ENCODE results near the gene CHCHD6. TPM values are rescaled to one million over a fixed set of nuclear protein-coding genes. Genes with fewer than 3 reads are reported as not detected.

The CHCHD6 gene
- total and polyA plus RNA-seq, 2 experiments from 2014 or later = 15.8 to 21.4 TPM

GRCh38 chr3:126987129-126987528 lies 283.1 kb downstream of the CHCHD6 start:
- DNase-seq = no peak
- Histone ChIP-seq H3K9me3 (ENCODE audit: low read depth) (no peaks in the 10 kb centered on the region), H3K79me2 (ENCODE audit: insufficient read depth) (peaks cover 87% of the 10 kb centered on the region), H3K9me2 (ENCODE audit: insufficient read depth) (no peaks in the 10 kb centered on the region), H3F3A (ENCODE audit: insufficient read depth) (no peaks in the 10 kb centered on the region), H3K4me1 (ENCODE audit: insufficient read depth) (peaks cover 11% of the 10 kb centered on the region), H3K27me3 (replicated peaks; ENCODE audit: insufficient read depth) (no peaks in the 10 kb centered on the region), H3K27ac (no peak overlapping the region), H3K36me3 (ENCODE audit: low read depth) (no peaks in the 10 kb centered on the region; the same call in 1 of the 2 replicates), H3K4me3 (no peak overlapping the region), H3K9ac (no peak overlapping the region), H3K4me2 (ENCODE audit: unreplicated experiment) (no peak overlapping the region), H2AFZ (no peak overlapping the region), H4K20me1 (ENCODE audit: insufficient read depth) (peaks cover 4% of the 10 kb centered on the region; the same call in 1 of the 2 replicates)
- 44 to 48% methylated on average over 4 of the region's 4 CpGs for WGBS, 2 experiments (ENCODE audit: low coverage in 1 of 2, low lambda C conversion rate in 2 of 2, missing lambda C conversion rate in 2 of 2)
- in situ Hi-C loops (cut with MboI) = no loop called here
- TF ChIP-seq EZH2phosphoT487 (IDR thresholded peaks at IDR 0.05; ENCODE audit: insufficient read depth, low read depth) (no peak), EZH2 (IDR thresholded peaks at IDR 0.05; ENCODE audit: insufficient read depth, poor library complexity, severe bottlenecking) (no peak)

GRCh38 chr3:126987596-126987995 lies 283.6 kb downstream of the CHCHD6 start:
- H3K79me2 ChIP-seq (ENCODE audit: insufficient read depth) = peaks cover 91% of the 10 kb centered on the region

GRCh38 chr3:126988451-126989021 lies 284.5 kb downstream of the CHCHD6 start:
- peaks cover 4% of the 10 kb centered on the region; the same call in 1 of the 2 replicates for H4K20me1 ChIP-seq (ENCODE audit: insufficient read depth)
- no peaks in the 10 kb centered on the region for H3F3A ChIP-seq (ENCODE audit: insufficient read depth)
- no peaks in the 10 kb centered on the region for H3K27me3 ChIP-seq (replicated peaks; ENCODE audit: insufficient read depth)
- no peak overlapping the region for H3K4me2 ChIP-seq (ENCODE audit: unreplicated experiment)
- H2AFZ ChIP-seq = no peak overlapping the region
- no peak for DNase-seq
- no peak for TF ChIP-seq EZH2 (IDR thresholded peaks at IDR 0.05; ENCODE audit: insufficient read depth, poor library complexity, severe bottlenecking)
- TF ChIP-seq EZH2phosphoT487 (IDR thresholded peaks at IDR 0.05; ENCODE audit: insufficient read depth, low read depth) = no peak
- H3K4me3 ChIP-seq = no peak overlapping the region
- H3K36me3 ChIP-seq (ENCODE audit: low read depth) = no peaks in the 10 kb centered on the region; the same call in 1 of the 2 replicates
- H3K79me2 ChIP-seq (ENCODE audit: insufficient read depth) = peaks cover 100% of the 10 kb centered on the region
- 88 to 91% methylated on average over 26 of the region's 26 CpGs for WGBS, 2 experiments (ENCODE audit: low coverage in 1 of 2, low lambda C conversion rate in 2 of 2, missing lambda C conversion rate in 2 of 2)
- no peaks in the 10 kb centered on the region for H3K9me3 ChIP-seq (ENCODE audit: low read depth)
- H3K4me1 ChIP-seq (ENCODE audit: insufficient read depth) = peaks cover 11% of the 10 kb centered on the region
- H3K9me2 ChIP-seq (ENCODE audit: insufficient read depth) = no peaks in the 10 kb centered on the region
- H3K9ac ChIP-seq = no peak overlapping the region
- H3K27ac ChIP-seq = no peak overlapping the region
- in situ Hi-C loops (cut with MboI) = no loop called here

More at GRCh38 chr3:126987596-126987995, 283.6 kb downstream of the CHCHD6 start:
- Histone ChIP-seq H3K9me2 (ENCODE audit: insufficient read depth) (no peaks in the 10 kb centered on the region), H3K4me2 (ENCODE audit: unreplicated experiment) (no peak overlapping the region), H2AFZ (no peak overlapping the region), H3K9me3 (ENCODE audit: low read depth) (no peaks in the 10 kb centered on the region), H3K4me1 (ENCODE audit: insufficient read depth) (peaks cover 11% of the 10 kb centered on the region), H4K20me1 (ENCODE audit: insufficient read depth) (peaks cover 4% of the 10 kb centered on the region; the same call in 1 of the 2 replicates), H3F3A (ENCODE audit: insufficient read depth) (no peaks in the 10 kb centered on the region), H3K9ac (no peak overlapping the region), H3K4me3 (no peak overlapping the region), H3K27me3 (replicated peaks; ENCODE audit: insufficient read depth) (no peaks in the 10 kb centered on the region), H3K27ac (no peak overlapping the region), H3K36me3 (ENCODE audit: low read depth) (no peaks in the 10 kb centered on the region; the same call in 1 of the 2 replicates)
- no peak for DNase-seq
- in situ Hi-C loops (cut with MboI) = no loop called here
- TF ChIP-seq EZH2 (IDR thresholded peaks at IDR 0.05; ENCODE audit: insufficient read depth, poor library complexity, severe bottlenecking) (no peak), EZH2phosphoT487 (IDR thresholded peaks at IDR 0.05; ENCODE audit: insufficient read depth, low read depth) (no peak)
- 91 to 92% methylated on average over 4 to 8 of the region's 8 CpGs for WGBS, 2 experiments (ENCODE audit: low coverage in 1 of 2, low lambda C conversion rate in 2 of 2, missing lambda C conversion rate in 2 of 2)

- Histone ChIP-seq H3K9ac (no peak overlapping the region), H3K36me3 (ENCODE audit: low read depth) (no peaks in the 10 kb centered on the region; the same call in 1 of the 2 replicates), H3K9me2 (ENCODE audit: insufficient read depth) (no peaks in the 10 kb centered on the region), H3K9me3 (ENCODE audit: low read depth) (no peaks in the 10 kb centered on the region), H3K4me3 (no peak overlapping the region), H3F3A (ENCODE audit: insufficient read depth) (no peaks in the 10 kb centered on the region), H3K27me3 (replicated peaks; ENCODE audit: insufficient read depth) (no peaks in the 10 kb centered on the region), H3K4me2 (ENCODE audit: unreplicated experiment) (no peak overlapping the region), H3K4me1 (ENCODE audit: insufficient read depth) (peaks cover 11% of the 10 kb centered on the region), H2AFZ (no peak overlapping the region), H4K20me1 (ENCODE audit: insufficient read depth) (peaks cover 4% of the 10 kb centered on the region; the same call in 1 of the 2 replicates), H3K79me2 (ENCODE audit: insufficient read depth) (peaks cover 100% of the 10 kb centered on the region), H3K27ac (no peak overlapping the region)
- in situ Hi-C loops (cut with MboI) = no loop called here
- 80 to 82% methylated on average over 32 to 36 of the region's 36 CpGs for WGBS, 2 experiments (ENCODE audit: low coverage in 1 of 2, low lambda C conversion rate in 2 of 2, missing lambda C conversion rate in 2 of 2)
- no peak for DNase-seq
- TF ChIP-seq EZH2 (IDR thresholded peaks at IDR 0.05; ENCODE audit: insufficient read depth, poor library complexity, severe bottlenecking) = no peak
- no peak for TF ChIP-seq EZH2phosphoT487 (IDR thresholded peaks at IDR 0.05; ENCODE audit: insufficient read depth, low read depth)
Measured at GRCh38 chr3:126989316-126990023, 285.4 kb downstream of the CHCHD6 start.
